Skeletal muscle tissue (tissue), 4 donors: ENCODE data around the gene ADARB1. TPM values are rescaled to one million over a fixed set of nuclear protein-coding genes. Genes with fewer than 3 reads are reported as not detected.

Experiments used
- H3K27ac ChIP-seq: one replicate; pipeline ENCODE4 v1.7.0; 2013; ENCODE audit warnings: mild to moderate bottlenecking, low read depth, low read length, inconsistent platforms
- H3K27me3 ChIP-seq, 3 donors: one replicate each; pipeline ENCODE4 v1.7.0; 2013; ENCODE audit warnings: low read length in 3 of 3; ENCODE audit not compliant: control insufficient read depth in 3 of 3, insufficient read depth in 3 of 3
- H3K36me3 ChIP-seq, 3 donors: one replicate each; pipeline ENCODE4 v1.7.0; 2013; ENCODE audit warnings: low read length in 3 of 3; ENCODE audit not compliant: control insufficient read depth in 3 of 3, insufficient read depth in 3 of 3
- H3K4me1 ChIP-seq, 3 donors: one replicate each; pipeline ENCODE4 v1.7.0; 2013; ENCODE audit warnings: low read length in 3 of 3, mild to moderate bottlenecking in 3 of 3; ENCODE audit not compliant: control insufficient read depth in 3 of 3, insufficient read depth in 3 of 3
- H3K4me3 ChIP-seq, 3 donors: one replicate each; pipeline ENCODE4 v1.7.0; 2013; ENCODE audit warnings: low read length in 3 of 3
- H3K9ac ChIP-seq, 3 donors: one replicate each; pipeline ENCODE4 v1.7.0; 2013; ENCODE audit warnings: low read length in 3 of 3, mild to moderate bottlenecking in 3 of 3, moderate library complexity in 2 of 3, low read depth in 1 of 3
- H3K9me3 ChIP-seq, 3 donors: one replicate each; pipeline ENCODE4 v1.7.0; 2013; ENCODE audit warnings: low read length in 3 of 3; ENCODE audit not compliant: control insufficient read depth in 3 of 3
- total RNA-seq: library from RNA; depleted of rRNA; stranded (reverse); fragments of >200 nt; gene quantifications from one replicate; pipeline ENCODE4 v1.2.3, GENCODE V29; 2014
- donor health status: Osteomylitis.

Gene ADARB1
- total RNA-seq, 1 donor from 2014 or later: 16.2 TPM

DNA sequence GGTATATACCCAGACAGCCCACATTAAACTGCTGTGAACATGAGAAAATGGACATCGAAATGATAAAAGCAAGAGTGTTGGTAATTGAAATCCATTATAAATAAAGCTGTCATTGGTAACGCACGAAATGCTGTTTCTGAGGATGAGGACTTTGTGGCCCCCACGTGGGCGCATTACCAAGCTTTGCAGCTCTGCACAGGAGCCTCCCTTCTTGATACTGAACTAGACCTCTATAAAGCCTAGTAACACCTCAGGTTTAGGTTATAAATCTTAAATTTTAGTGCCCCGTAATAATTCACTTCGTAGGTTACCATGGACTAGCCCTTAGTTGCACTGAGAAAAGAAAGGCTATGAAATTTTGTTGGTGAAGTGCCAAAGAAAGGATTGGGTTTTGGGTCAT is 45.4 kb downstream of the ADARB1 start:
- no peaks in the 10 kb centered on the region for H3K27me3 ChIP-seq
- no peak overlapping the region for H3K4me3 ChIP-seq
- H3K9me3 ChIP-seq: no peaks in the 10 kb centered on the region
- peaks cover 0 to 6% (median 5%) of the 10 kb centered on the region in 3 donors for H3K4me1 ChIP-seq
- H3K9ac ChIP-seq: no peak overlapping the region
- H3K36me3 ChIP-seq: peaks cover 0 to 4% (median 3%) of the 10 kb centered on the region in 3 donors
- H3K27ac ChIP-seq: no peak overlapping the region

DNA sequence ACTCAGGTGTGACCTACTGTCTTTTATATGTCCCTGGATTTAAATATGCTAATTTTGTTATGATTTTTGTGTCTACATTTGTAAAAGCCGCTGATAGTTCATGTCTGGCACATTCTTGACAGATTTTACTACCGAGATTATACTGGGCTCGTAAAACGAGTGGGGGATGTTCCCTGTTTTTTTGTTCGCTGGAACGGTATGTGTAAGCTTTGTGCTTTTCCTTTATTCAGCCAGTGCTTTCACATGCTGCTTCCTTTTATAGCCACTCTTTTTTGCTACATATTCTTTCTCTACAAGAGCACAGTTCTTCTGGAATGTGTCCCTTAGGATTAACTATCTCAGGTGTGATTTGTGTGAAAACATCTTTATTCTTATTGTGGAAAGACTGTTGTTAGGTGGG is 46.6 kb downstream of the ADARB1 start:
- no peak overlapping the region for H3K4me3 ChIP-seq
- no peaks in the 10 kb centered on the region for H3K27me3 ChIP-seq
- H3K4me1 ChIP-seq: peaks cover 6 to 12% (median 10%) of the 10 kb centered on the region in 3 donors
- H3K27ac ChIP-seq: no peak overlapping the region
- no peak overlapping the region for H3K9ac ChIP-seq
- no peaks in the 10 kb centered on the region for H3K9me3 ChIP-seq
- peaks cover 0 to 4% (median 3%) of the 10 kb centered on the region in 3 donors for H3K36me3 ChIP-seq

DNA sequence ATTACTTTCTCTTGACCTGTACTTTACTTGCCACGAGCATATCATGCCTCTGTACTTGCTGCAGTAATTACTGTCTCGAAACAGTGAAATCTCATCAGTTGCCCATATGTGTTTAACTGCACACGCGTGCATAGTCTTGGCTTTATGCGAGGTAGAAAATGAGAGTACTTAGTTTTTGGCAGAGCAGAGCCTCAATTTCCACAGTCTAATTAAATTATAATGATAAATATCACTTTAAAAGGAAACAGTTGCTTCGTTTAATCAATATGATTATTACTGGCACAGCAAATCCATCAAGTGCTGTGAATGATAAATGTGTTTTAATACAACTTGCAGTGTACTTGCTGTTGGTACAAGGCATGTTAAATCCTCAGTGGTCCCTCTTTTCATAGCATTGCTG is 47.6 kb downstream of the ADARB1 start:
- Histone ChIP-seq H3K4me3 (no peak overlapping the region), H3K4me1 (peaks cover 15 to 22% (median 21%) of the 10 kb centered on the region in 3 donors), H3K36me3 (peaks cover 0 to 4% (median 3%) of the 10 kb centered on the region in 3 donors), H3K9ac (no peak overlapping the region), H3K27ac (no peak overlapping the region), H3K27me3 (no peaks in the 10 kb centered on the region), H3K9me3 (no peaks in the 10 kb centered on the region)

DNA sequence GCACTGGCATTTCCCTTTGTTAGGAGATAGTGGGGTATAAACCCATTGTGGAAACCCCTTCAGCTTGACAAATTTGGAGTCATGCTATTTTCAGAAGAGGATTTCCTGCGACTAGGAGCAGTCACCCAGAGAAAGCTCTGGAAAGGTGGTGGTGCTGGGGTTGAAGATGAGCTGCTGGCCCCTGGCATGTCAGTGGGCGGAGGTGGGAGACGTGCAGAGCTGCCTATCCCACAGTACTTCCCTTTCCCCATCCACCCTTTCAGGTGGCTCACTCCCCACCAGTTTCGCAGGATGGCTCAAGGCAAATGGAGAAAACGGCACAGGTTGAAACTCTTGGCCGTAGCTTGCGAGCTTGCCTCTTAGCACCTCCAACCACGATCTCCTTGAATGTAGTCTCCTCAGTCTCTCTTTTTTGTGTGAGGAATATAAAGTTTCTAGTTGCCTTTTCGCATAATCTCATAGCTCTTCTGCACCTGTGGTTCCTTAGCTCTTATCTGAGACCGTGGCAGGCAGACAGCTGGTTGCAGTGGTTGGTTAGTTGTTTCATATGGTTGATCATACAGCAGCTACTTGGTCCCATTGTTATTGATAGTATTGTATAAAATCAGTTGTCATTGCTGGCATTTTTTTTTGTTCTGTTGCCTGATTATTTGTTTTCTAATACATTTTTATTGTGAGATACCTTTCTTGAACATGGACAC is 48.2 kb downstream of the ADARB1 start:
- H3K27me3 ChIP-seq: no peaks in the 10 kb centered on the region
- H3K36me3 ChIP-seq: peaks cover 0 to 4% (median 3%) of the 10 kb centered on the region in 3 donors
- H3K9me3 ChIP-seq: no peaks in the 10 kb centered on the region
- H3K27ac ChIP-seq: no peak overlapping the region
- no peak overlapping the region for H3K9ac ChIP-seq
- peaks cover 15 to 27% (median 24%) of the 10 kb centered on the region in 3 donors for H3K4me1 ChIP-seq
- no peak overlapping the region for H3K4me3 ChIP-seq

DNA sequence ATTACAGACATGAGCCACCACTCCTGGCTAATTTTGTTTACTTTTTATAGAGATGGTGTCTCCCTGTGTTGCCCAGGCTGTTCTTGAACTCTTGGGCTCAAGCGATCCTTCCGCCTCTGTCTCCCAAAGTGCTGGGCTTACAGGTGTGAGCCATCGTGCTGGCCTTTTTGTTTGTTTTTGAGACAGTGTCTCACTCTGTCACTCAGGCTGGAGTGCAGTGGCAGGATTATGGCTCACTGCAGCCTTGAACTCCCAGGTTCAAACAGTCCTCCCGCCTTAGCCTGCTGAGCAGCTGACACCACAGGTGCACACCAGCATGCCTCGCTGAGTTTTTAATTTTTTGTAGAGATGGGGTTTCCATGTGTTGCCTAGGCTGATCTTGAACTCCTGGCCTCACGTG is 49.1 kb downstream of the ADARB1 start:
- Histone ChIP-seq H3K27me3 (no peaks in the 10 kb centered on the region), H3K4me3 (no peak overlapping the region)

DNA sequence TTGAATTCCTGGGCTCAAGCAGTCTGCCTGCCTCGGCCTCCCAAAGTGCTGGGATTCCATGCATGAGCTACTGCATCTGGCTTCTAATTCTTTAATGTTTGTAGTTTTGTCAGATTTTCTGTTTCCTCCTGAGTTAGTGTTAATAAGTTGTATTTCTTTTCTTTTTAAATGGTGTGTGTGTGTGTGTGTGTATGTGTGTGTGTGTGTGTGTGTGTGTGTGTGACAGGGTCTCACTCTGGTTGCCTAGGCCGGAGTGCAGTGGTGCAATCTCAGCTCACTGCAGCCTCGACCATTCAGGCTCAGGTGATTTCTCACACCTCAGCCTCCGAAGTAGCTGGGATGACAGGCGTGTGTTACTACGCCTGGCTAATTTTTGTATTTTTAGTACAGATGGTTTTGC is 50.2 kb downstream of the ADARB1 start:
- H3K4me3 ChIP-seq: no peak overlapping the region
- no peak overlapping the region for H3K27ac ChIP-seq

More for the DNA sequence above, 49.1 kb downstream of the ADARB1 start:
- H3K36me3 ChIP-seq: peaks cover 0 to 4% (median 3%) of the 10 kb centered on the region in 3 donors
- peaks cover 19 to 34% (median 27%) of the 10 kb centered on the region in 3 donors for H3K4me1 ChIP-seq
- H3K27ac ChIP-seq: no peak overlapping the region
- H3K9ac ChIP-seq: no peak overlapping the region
- no peaks in the 10 kb centered on the region for H3K9me3 ChIP-seq

DNA sequence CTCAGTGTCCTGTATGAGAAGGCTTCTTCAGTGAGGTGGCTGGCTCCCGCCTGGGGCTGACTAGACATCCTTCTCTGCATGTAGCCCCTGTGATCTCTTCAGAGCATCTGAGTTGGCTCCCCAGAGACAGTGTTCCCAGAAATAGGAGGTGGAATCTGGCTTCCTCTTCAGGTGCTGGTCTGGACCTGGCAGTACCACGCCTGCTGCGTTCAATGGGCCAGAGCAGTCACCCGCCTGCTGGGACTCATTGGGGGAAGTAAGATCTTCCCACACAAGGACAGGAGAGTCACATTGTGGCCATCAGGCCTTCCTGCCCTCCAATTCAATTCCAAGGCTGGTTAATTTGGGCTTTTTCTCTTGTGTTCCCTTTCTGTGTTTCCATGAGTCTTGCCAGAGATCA is 51.0 kb downstream of the ADARB1 start:
- H3K9me3 ChIP-seq: no peaks in the 10 kb centered on the region
- no peaks in the 10 kb centered on the region for H3K27me3 ChIP-seq
- H3K4me3 ChIP-seq: no peak overlapping the region
- no peak overlapping the region for H3K9ac ChIP-seq
- peaks cover 36 to 51% (median 43%) of the 10 kb centered on the region in 3 donors for H3K4me1 ChIP-seq
- peaks cover 0 to 2% (median 2%) of the 10 kb centered on the region in 3 donors for H3K36me3 ChIP-seq
- peak overlapping the region; percentile 57 for H3K27ac ChIP-seq

More for the DNA sequence above, 50.2 kb downstream of the ADARB1 start:
- Histone ChIP-seq H3K27me3 (no peaks in the 10 kb centered on the region), H3K9me3 (no peaks in the 10 kb centered on the region), H3K4me1 (peaks cover 29 to 46% (median 38%) of the 10 kb centered on the region in 3 donors), H3K9ac (no peak overlapping the region), H3K36me3 (peaks cover 0 to 4% (median 3%) of the 10 kb centered on the region in 3 donors)

DNA sequence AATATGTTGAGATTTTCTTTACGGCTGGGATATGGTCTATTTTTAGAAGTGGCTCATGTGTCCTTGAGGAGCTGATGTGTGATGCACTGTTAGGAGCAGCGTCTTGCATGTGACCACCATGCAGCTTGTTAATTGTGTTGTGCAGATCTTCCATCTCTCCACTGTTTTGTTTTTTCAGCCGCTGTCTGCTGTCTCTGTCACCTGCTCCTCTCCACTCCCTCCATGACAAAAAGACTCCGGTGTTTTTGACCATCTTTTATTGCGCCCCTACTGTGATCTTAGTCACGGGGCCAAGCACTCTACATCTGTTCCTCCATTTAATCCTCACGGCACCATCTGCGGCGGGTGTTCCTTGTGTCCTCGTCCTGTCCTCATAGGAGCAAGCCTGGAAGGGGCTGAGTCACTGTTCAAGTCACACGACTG is 51.8 kb downstream of the ADARB1 start:
- Histone ChIP-seq H3K9me3 (no peaks in the 10 kb centered on the region), H3K9ac (peak overlapping the region; percentile 30 to 60 (median 36)), H3K27me3 (no peaks in the 10 kb centered on the region), H3K4me3 (peak overlapping the region in 2 of 3 donors; percentile 41 to 58), H3K27ac (peak overlapping the region; percentile 57), H3K4me1 (peaks cover 43 to 57% (median 49%) of the 10 kb centered on the region in 3 donors), H3K36me3 (no peaks in the 10 kb centered on the region)

DNA sequence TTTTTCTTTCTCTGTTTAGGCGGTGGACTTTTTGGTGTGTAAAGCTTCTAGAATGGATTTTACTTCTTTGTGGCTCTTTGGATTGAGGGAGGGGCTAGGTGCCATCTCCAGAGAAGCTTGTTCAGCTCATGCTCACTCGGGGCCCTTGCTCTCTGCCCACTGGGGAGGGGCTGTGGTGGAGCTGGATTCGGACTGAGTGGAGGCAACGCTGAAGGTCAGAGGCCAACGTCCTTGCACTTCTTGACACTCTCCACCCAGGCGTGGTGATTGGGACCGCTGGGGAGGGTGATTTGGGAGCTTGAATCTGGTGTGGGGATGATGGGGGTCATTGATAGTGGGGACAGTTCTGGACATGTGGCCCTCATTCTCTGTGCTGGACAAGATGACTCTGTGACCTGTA is 52.6 kb downstream of the ADARB1 start:
- Histone ChIP-seq H3K9me3 (no peaks in the 10 kb centered on the region), H3K27me3 (no peaks in the 10 kb centered on the region), H3K27ac (no peak overlapping the region), H3K4me1 (peaks cover 46 to 63% (median 52%) of the 10 kb centered on the region in 3 donors), H3K4me3 (no peak overlapping the region), H3K36me3 (no peaks in the 10 kb centered on the region), H3K9ac (peak overlapping the region in 1 of 3 donors; percentile 8)

DNA sequence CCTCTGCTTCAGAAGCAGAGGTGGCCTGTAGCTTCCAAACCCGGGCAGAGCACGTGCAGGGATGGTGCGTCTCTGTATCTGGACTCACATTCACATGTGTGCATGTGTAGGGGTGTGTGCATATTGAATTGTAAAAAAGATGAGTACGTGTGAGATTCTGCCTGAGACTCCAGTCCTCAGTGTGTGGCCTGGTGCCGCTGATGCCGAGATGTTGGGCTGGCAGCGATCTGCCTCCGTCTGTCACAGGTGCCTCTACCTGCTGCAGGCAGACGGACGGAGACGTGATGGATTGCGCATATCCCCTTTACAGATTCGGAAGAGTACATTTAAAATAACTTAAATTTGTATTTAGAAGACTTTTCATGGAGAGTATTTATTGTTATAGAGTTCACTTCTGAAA is 53.6 kb downstream of the ADARB1 start:
- no peaks in the 10 kb centered on the region for H3K27me3 ChIP-seq
- no peaks in the 10 kb centered on the region for H3K9me3 ChIP-seq
- H3K4me3 ChIP-seq: no peak overlapping the region
- H3K27ac ChIP-seq: no peak overlapping the region
- H3K9ac ChIP-seq: no peak overlapping the region
- H3K4me1 ChIP-seq: peaks cover 51 to 72% (median 55%) of the 10 kb centered on the region in 3 donors
- H3K36me3 ChIP-seq: no peaks in the 10 kb centered on the region
